Lower leg skin (tissue), 4 donors: ENCODE data around the gene SLC16A8. TPM values are rescaled to one million over a fixed set of nuclear protein-coding genes. Genes with fewer than 3 reads are reported as not detected.

ENCODE experiments used
- DNase-seq, 2 donors: peaks; one replicate each; pipeline ENCODE4 v3.0.0-alpha.2; 2019; ENCODE audit warnings: low spot score in 2 of 2
- H3K4me3 ChIP-seq: fragments of 200-600 bp; sonication (generic); 2 replicates; pipeline ENCODE4 v1.5.1; 2017; ENCODE audit warnings: mild to moderate bottlenecking, low read depth; ENCODE audit not compliant: poor library complexity, severe bottlenecking
- CTCF ChIP-seq, 3 donors: fragments of 450-650 bp; IDR thresholded peaks; one replicate each; pipeline ENCODE4 v1.5.1; 2016; ENCODE audit warnings: antibody characterized with exemption in 3 of 3, mild to moderate bottlenecking in 3 of 3, moderate library complexity in 2 of 3
- POLR2A ChIP-seq, 2 donors: fragments of 450-650 bp; IDR thresholded peaks; one replicate each; pipeline ENCODE4 v1.6.1; 2016 to 2017; ENCODE audit warnings: antibody characterized with exemption in 2 of 2, mild to moderate bottlenecking in 1 of 2, moderate library complexity in 1 of 2
- WGBS, 2 donors: methylation state at CpG; one replicate each; pipeline ENCODE4 v1.1.5; 2018; 5-methylcytosine and 5-hydroxymethylcytosine counted together
- intact Hi-C: fragments of 100-400 bp; cut with DNase I; formaldehyde crosslinking; loops from one replicate; pipeline ENCODE4 v1.15.0; 2023; ENCODE audit warnings: low total_unique reads
- total RNA-seq, 4 donors: library from RNA; depleted of rRNA; stranded (reverse); fragments of >200 nt; gene quantifications; one replicate each; pipeline ENCODE4 v1.1.0, GENCODE V29; 2016

Gene SLC16A8
- total RNA-seq, 4 donors from 2014 or later, result 0.13 to 0.80 (median 0.33) TPM

- 87 to 90% methylated on average over 23 to 24 of the region's 25 CpGs for WGBS, 2 donors
- no peak for DNase-seq
- H3K4me3 ChIP-seq, result no peak overlapping the region
- intact Hi-C loops, result no loop called here
- TF ChIP-seq CTCF (IDR thresholded peaks at IDR 0.05) (no peak), POLR2A (IDR thresholded peaks at IDR 0.05) (no peak)
Observed at GRCh38 chr22:38086001-38086845, 2.2 kb upstream of the SLC16A8 start.

- 60 to 74% methylated on average over 4 to 5 of the region's 5 CpGs for WGBS, 2 donors
- TF ChIP-seq POLR2A (IDR thresholded peaks at IDR 0.05) (no peak), CTCF (IDR thresholded peaks at IDR 0.05) (no peak)
- no peak for DNase-seq
- intact Hi-C loops, result no loop called here
- no peak overlapping the region for H3K4me3 ChIP-seq
Observed at GRCh38 chr22:38085501-38085900, 1.5 kb upstream of the SLC16A8 start.

GRCh38 chr22:38085056-38085455 is 1.1 kb upstream of the SLC16A8 start:
- no peak for DNase-seq
- 93 to 94% methylated on average over 12 of the region's 12 CpGs for WGBS, 2 donors
- TF ChIP-seq CTCF (IDR thresholded peaks at IDR 0.05), result no peak
- no peak for TF ChIP-seq POLR2A (IDR thresholded peaks at IDR 0.05)
- intact Hi-C loops, result no loop called here
- no peak overlapping the region for H3K4me3 ChIP-seq

GRCh38 chr22:38082986-38083710 is 836 bp downstream of the SLC16A8 start:
- DNase-seq, result no peak
- intact Hi-C loops, result no loop called here
- TF ChIP-seq POLR2A (IDR thresholded peaks at IDR 0.05), result no peak
- no peak for TF ChIP-seq CTCF (IDR thresholded peaks at IDR 0.05)
- no peak overlapping the region for H3K4me3 ChIP-seq
- WGBS, 2 donors, result 83 to 84% methylated on average over 24 of the region's 24 CpGs

- TF ChIP-seq CTCF (IDR thresholded peaks at IDR 0.05), result no peak
- no peak for TF ChIP-seq POLR2A (IDR thresholded peaks at IDR 0.05)
- no peak for DNase-seq
- intact Hi-C loops, result no loop called here
- WGBS, 2 donors, result 24 to 39% methylated on average over 24 to 52 of the region's 52 CpGs
- H3K4me3 ChIP-seq, result no peak overlapping the region
Observed at GRCh38 chr22:38081941-38082828, 1.8 kb downstream of the SLC16A8 start.
